Esophagus muscularis mucosa (tissue), 3 donors: Measurements from ENCODE around the gene ROBO4.

Experiments
- CTCF ChIP-seq, 3 experiments: fragments of 200-600 bp in 2 of 3; fragments of 450-650 bp in 1 of 3; sonication (generic) in 2 of 3; IDR thresholded peaks; one replicate each; pipeline ENCODE4 v1.5.1; 2017 to 2019; ENCODE audit warnings: antibody characterized with exemption in 3 of 3, mild to moderate bottlenecking in 2 of 3, moderate library complexity in 1 of 3
- POLR2A ChIP-seq: fragments of 450-650 bp; IDR thresholded peaks from one replicate; pipeline ENCODE4 v1.6.1; 2017; ENCODE audit warnings: antibody characterized with exemption, moderate library complexity, mild to moderate bottlenecking, low read depth
- POLR2AphosphoS5 ChIP-seq, 2 donors: sonication (generic); formaldehyde crosslinking; IDR thresholded peaks; one replicate each; pipeline ENCODE4 v1.6.1; 2017; ENCODE audit warnings: antibody characterized with exemption in 2 of 2

GRCh38 chr11:124865181-124865901 lies 32.3 kb downstream of the ROBO4 start, which contains the start of gene ROBO3:
- no peak for TF ChIP-seq CTCF (IDR thresholded peaks at IDR 0.05)
- no peak for TF ChIP-seq POLR2A
- no peak for TF ChIP-seq POLR2AphosphoS5 (IDR thresholded peaks at IDR 0.05)
